ENCODE measurements around the gene MNT.

MNT gene

DNA sequence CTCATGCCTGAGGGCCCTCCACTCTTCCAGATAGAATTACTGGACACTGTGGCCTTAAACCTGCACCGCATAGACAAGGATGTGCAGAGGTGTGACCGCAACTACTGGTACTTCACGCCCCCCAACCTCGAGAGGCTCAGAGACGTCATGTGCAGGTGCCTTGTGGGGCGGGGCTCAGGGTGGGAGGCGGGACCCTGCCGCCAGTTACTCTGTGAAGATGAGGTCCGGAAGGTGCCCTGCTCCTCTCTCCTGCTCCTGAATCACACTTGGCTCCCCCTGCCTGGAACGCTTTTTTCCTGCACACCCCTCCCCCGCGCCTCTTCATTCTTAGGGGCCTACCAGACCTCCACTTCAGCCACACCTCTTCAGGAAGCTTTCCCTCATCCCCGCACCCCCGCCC, 24.8 kb downstream of the MNT start:
- H3K36me3 ChIP-seq (ENCODE audit: control insufficient read depth, insufficient read depth, low read length): peaks cover 81% of the 10 kb centered on the region

GRCh38 chr17:2375406-2375805, 25.5 kb downstream of the MNT start:
- Histone ChIP-seq H3K4me1 (ENCODE audit: control insufficient read depth, insufficient read depth, low read length) (no peaks in the 10 kb centered on the region), H3K27me3 (ENCODE audit: control insufficient read depth, insufficient read depth, low read length) (no peaks in the 10 kb centered on the region), H3K9ac (ENCODE audit: low read length) (no peak overlapping the region), H3K36me3 (ENCODE audit: control insufficient read depth, insufficient read depth, low read length) (peaks cover 77% of the 10 kb centered on the region), H3K9me3 (ENCODE audit: control insufficient read depth, insufficient read depth, low read depth, low read length) (no peaks in the 10 kb centered on the region), H3K4me3 (ENCODE audit: low read depth, low read length) (no peak overlapping the region), H3K27ac (ENCODE audit: low read depth, low read length) (no peak overlapping the region)

More for the DNA sequence above, 24.8 kb downstream of the MNT start:
- Histone ChIP-seq H3K9me3 (ENCODE audit: control insufficient read depth, insufficient read depth, low read depth, low read length) (no peaks in the 10 kb centered on the region), H3K4me3 (ENCODE audit: low read depth, low read length) (no peak overlapping the region), H3K9ac (ENCODE audit: low read length) (no peak overlapping the region), H3K27ac (ENCODE audit: low read depth, low read length) (no peak overlapping the region), H3K27me3 (ENCODE audit: control insufficient read depth, insufficient read depth, low read length) (no peaks in the 10 kb centered on the region), H3K4me1 (ENCODE audit: control insufficient read depth, insufficient read depth, low read length) (no peaks in the 10 kb centered on the region)

GRCh38 chr17:2374549-2375285, 26.1 kb downstream of the MNT start:
- Histone ChIP-seq H3K9me3 (ENCODE audit: control insufficient read depth, insufficient read depth, low read depth, low read length) (no peaks in the 10 kb centered on the region), H3K27me3 (ENCODE audit: control insufficient read depth, insufficient read depth, low read length) (no peaks in the 10 kb centered on the region), H3K4me1 (ENCODE audit: control insufficient read depth, insufficient read depth, low read length) (peaks cover 5% of the 10 kb centered on the region; the same call in 1 of the 2 replicates), H3K4me3 (ENCODE audit: low read depth, low read length) (no peak overlapping the region), H3K9ac (ENCODE audit: low read length) (no peak overlapping the region), H3K27ac (ENCODE audit: low read depth, low read length) (no peak overlapping the region), H3K36me3 (ENCODE audit: control insufficient read depth, insufficient read depth, low read length) (peaks cover 74% of the 10 kb centered on the region)

- Histone ChIP-seq H3K4me3 (ENCODE audit: low read depth, low read length) (no peak overlapping the region), H3K27me3 (ENCODE audit: control insufficient read depth, insufficient read depth, low read length) (no peaks in the 10 kb centered on the region), H3K36me3 (ENCODE audit: control insufficient read depth, insufficient read depth, low read length) (peaks cover 65% of the 10 kb centered on the region), H3K4me1 (ENCODE audit: control insufficient read depth, insufficient read depth, low read length) (peaks cover 7% of the 10 kb centered on the region; the same call in 1 of the 2 replicates), H3K9ac (ENCODE audit: low read length) (no peak overlapping the region), H3K9me3 (ENCODE audit: control insufficient read depth, insufficient read depth, low read depth, low read length) (no peaks in the 10 kb centered on the region), H3K27ac (ENCODE audit: low read depth, low read length) (no peak overlapping the region)
Measured at GRCh38 chr17:2373179-2373578, 27.7 kb downstream of the MNT start.

DNA sequence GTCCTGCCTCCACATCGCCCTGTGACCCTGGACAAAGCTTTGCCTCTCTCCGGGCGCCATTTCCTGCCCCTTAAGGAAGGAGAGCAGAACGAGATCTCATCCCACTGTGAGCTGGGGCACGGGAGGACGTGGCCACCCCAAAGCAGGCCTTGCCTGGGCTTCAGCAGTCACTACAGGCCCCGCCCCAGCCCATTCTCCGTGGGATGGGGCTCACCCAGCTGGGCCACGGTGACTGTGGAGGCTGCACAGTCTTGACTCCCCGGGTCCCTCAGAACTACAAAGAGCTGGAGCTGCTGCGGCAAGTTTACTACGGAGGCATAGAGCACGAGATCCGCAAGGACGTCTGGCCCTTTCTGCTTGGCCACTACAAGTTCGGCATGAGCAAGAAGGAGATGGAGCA, 28.2 kb downstream of the MNT start:
- H3K4me1 ChIP-seq (ENCODE audit: control insufficient read depth, insufficient read depth, low read length): peaks cover 7% of the 10 kb centered on the region; the same call in 1 of the 2 replicates
- no peaks in the 10 kb centered on the region for H3K9me3 ChIP-seq (ENCODE audit: control insufficient read depth, insufficient read depth, low read depth, low read length)
- H3K27ac ChIP-seq (ENCODE audit: low read depth, low read length): no peak overlapping the region
- H3K36me3 ChIP-seq (ENCODE audit: control insufficient read depth, insufficient read depth, low read length): peaks cover 64% of the 10 kb centered on the region
- no peak overlapping the region for H3K4me3 ChIP-seq (ENCODE audit: low read depth, low read length)
- H3K9ac ChIP-seq (ENCODE audit: low read length): no peak overlapping the region
- no peaks in the 10 kb centered on the region for H3K27me3 ChIP-seq (ENCODE audit: control insufficient read depth, insufficient read depth, low read length)

DNA sequence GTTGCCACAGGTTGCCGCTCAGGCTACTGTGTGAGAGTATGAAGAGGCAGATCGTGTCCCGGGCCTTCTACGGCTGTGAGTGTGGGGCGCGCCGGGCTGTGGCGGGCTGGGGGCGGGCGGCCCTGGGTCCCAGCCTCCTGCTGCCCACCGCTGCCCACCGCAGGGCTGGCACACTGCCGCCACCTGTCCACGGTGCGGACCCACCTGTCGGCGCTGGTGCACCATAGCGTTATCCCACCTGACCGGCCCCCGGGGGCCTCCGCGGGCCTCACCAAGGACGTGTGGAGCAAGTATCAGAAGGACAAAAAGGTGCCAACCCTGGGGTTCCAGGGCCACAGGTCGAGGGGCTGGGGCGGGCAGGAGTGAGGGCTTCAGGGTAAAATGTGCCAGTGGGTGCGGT, 28.7 kb downstream of the MNT start:
- H3K4me1 ChIP-seq (ENCODE audit: control insufficient read depth, insufficient read depth, low read length): peaks cover 7% of the 10 kb centered on the region; the same call in 1 of the 2 replicates
- H3K27ac ChIP-seq (ENCODE audit: low read depth, low read length): no peak overlapping the region
- peaks cover 63% of the 10 kb centered on the region for H3K36me3 ChIP-seq (ENCODE audit: control insufficient read depth, insufficient read depth, low read length)
- H3K27me3 ChIP-seq (ENCODE audit: control insufficient read depth, insufficient read depth, low read length): no peaks in the 10 kb centered on the region
- no peak overlapping the region for H3K4me3 ChIP-seq (ENCODE audit: low read depth, low read length)
- H3K9ac ChIP-seq (ENCODE audit: low read length): no peak overlapping the region
- H3K9me3 ChIP-seq (ENCODE audit: control insufficient read depth, insufficient read depth, low read depth, low read length): no peaks in the 10 kb centered on the region

- Histone ChIP-seq H3K9ac (ENCODE audit: low read length) (no peak overlapping the region), H3K4me3 (ENCODE audit: low read depth, low read length) (no peak overlapping the region), H3K27me3 (ENCODE audit: control insufficient read depth, insufficient read depth, low read length) (no peaks in the 10 kb centered on the region), H3K9me3 (ENCODE audit: control insufficient read depth, insufficient read depth, low read depth, low read length) (no peaks in the 10 kb centered on the region), H3K27ac (ENCODE audit: low read depth, low read length) (no peak overlapping the region), H3K4me1 (ENCODE audit: control insufficient read depth, insufficient read depth, low read length) (peaks cover 7% of the 10 kb centered on the region; the same call in 1 of the 2 replicates), H3K36me3 (ENCODE audit: control insufficient read depth, insufficient read depth, low read length) (peaks cover 58% of the 10 kb centered on the region)
Measured at GRCh38 chr17:2371183-2372130, 29.4 kb downstream of the MNT start.

DNA sequence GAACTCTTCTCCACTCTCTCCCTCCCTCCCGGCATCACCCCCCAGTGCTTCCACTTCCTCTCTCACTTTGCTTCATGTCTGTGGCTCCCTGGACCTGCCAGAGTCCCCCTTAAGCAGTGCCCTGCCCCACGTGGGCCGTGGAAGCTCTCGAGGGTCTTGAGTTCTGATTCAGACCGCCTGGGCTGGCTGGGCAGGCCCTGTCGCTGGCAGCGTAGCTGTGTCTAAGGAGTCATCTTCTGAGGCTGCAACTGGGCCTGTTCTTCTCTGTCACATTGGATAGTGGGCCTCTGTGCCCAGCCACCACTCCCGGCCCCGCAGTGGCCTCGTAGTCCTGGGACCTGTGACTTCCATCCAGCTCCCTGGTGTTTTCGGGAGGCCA, 30.7 kb downstream of the MNT start:
- no peaks in the 10 kb centered on the region for H3K9me3 ChIP-seq (ENCODE audit: control insufficient read depth, insufficient read depth, low read depth, low read length)
- H3K36me3 ChIP-seq (ENCODE audit: control insufficient read depth, insufficient read depth, low read length): peaks cover 51% of the 10 kb centered on the region
- H3K27ac ChIP-seq (ENCODE audit: low read depth, low read length): no peak overlapping the region
- no peak overlapping the region for H3K4me3 ChIP-seq (ENCODE audit: low read depth, low read length)
- H3K27me3 ChIP-seq (ENCODE audit: control insufficient read depth, insufficient read depth, low read length): no peaks in the 10 kb centered on the region
- peaks cover 7% of the 10 kb centered on the region; the same call in 1 of the 2 replicates for H3K4me1 ChIP-seq (ENCODE audit: control insufficient read depth, insufficient read depth, low read length)
- H3K9ac ChIP-seq (ENCODE audit: low read length): no peak overlapping the region

DNA sequence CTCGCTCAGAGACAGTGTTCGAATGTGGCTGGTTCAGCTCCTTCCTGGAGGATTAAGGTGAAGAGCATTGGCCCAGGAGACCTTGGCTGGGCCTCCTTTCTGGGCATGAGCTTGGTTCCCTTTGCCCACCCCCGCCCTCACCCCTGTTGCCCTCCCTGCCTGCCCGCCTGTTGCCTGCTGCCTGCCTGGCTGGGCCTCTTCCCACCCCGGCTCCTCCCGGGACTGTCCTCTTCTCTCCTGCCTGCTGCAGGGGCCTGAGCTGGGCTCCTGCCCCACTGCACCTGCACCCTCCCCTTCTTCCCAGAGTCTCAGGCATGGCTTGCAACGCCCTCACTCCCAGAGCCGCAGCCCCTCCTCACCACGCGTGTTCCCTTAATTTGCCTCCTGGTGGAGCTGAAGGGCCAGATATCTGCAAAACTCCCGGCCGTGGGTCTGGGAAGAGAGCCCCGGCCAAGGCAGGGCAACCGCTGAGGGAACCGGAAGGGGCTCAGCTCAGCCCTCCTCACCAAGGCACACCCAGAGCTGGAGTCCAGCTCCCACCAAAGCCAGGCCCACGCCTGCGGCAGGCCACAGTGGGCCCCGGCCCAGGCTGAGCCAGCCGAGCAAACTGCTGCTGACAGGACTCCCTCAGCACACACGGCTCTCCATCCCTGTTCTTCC, 31.2 kb downstream of the MNT start:
- Histone ChIP-seq H3K9ac (ENCODE audit: low read length) (no peak overlapping the region), H3K4me3 (ENCODE audit: low read depth, low read length) (no peak overlapping the region), H3K27me3 (ENCODE audit: control insufficient read depth, insufficient read depth, low read length) (no peaks in the 10 kb centered on the region), H3K36me3 (ENCODE audit: control insufficient read depth, insufficient read depth, low read length) (peaks cover 51% of the 10 kb centered on the region), H3K27ac (ENCODE audit: low read depth, low read length) (no peak overlapping the region), H3K4me1 (ENCODE audit: control insufficient read depth, insufficient read depth, low read length) (peaks cover 7% of the 10 kb centered on the region; the same call in 1 of the 2 replicates), H3K9me3 (ENCODE audit: control insufficient read depth, insufficient read depth, low read depth, low read length) (no peaks in the 10 kb centered on the region)

GRCh38 chr17:2369039-2369438, 31.8 kb downstream of the MNT start:
- no peaks in the 10 kb centered on the region for H3K9me3 ChIP-seq (ENCODE audit: control insufficient read depth, insufficient read depth, low read depth, low read length)
- no peak overlapping the region for H3K9ac ChIP-seq (ENCODE audit: low read length)
- H3K4me3 ChIP-seq (ENCODE audit: low read depth, low read length): no peak overlapping the region
- H3K27ac ChIP-seq (ENCODE audit: low read depth, low read length): no peak overlapping the region
- H3K36me3 ChIP-seq (ENCODE audit: control insufficient read depth, insufficient read depth, low read length): peaks cover 51% of the 10 kb centered on the region
- H3K4me1 ChIP-seq (ENCODE audit: control insufficient read depth, insufficient read depth, low read length): peaks cover 7% of the 10 kb centered on the region; the same call in 1 of the 2 replicates
- H3K27me3 ChIP-seq (ENCODE audit: control insufficient read depth, insufficient read depth, low read length): no peaks in the 10 kb centered on the region
